Ovary (tissue), 10 donors: ENCODE data around the gene F13B. TPM values are rescaled to one million over a fixed set of nuclear protein-coding genes. Genes with fewer than 3 reads are reported as not detected.

Experiments used
- DNase-seq, 5 donors: peaks; one replicate each; pipeline ENCODE4 v3.0.0-alpha.2; 2019 to 2020
- H3K27ac ChIP-seq, 2 donors: fragments of 200-600 bp; one replicate each; pipeline versions ENCODE4 v1.5.1 to v1.8.0; 2019 to 2022
- H3K27me3 ChIP-seq: fragments of 200-600 bp; one replicate; pipeline ENCODE4 v1.8.0; 2022
- H3K36me3 ChIP-seq: fragments of 200-600 bp; sonication (generic); one replicate; pipeline ENCODE4 v1.5.1; 2019
- H3K4me1 ChIP-seq: one replicate; pipeline ENCODE4 v1.8.1; 2013; ENCODE audit warnings: mild to moderate bottlenecking, moderate library complexity; ENCODE audit not compliant: insufficient read depth
- H3K4me3 ChIP-seq: fragments of 200-600 bp; sonication (generic); one replicate; pipeline ENCODE4 v1.5.1; 2017
- H3K9me3 ChIP-seq, 2 donors: fragments of 200-600 bp in 1 of 2; sonication (generic) in 1 of 2; one replicate each; pipeline versions ENCODE4 v1.5.1 to v1.8.1; 2013 to 2019; ENCODE audit warnings: mild to moderate bottlenecking in 1 of 2, moderate library complexity in 1 of 2
- EP300 ChIP-seq: sonication (generic); formaldehyde crosslinking; IDR thresholded peaks from one replicate; pipeline ENCODE4 v1.6.1; 2017; ENCODE audit warnings: antibody characterized with exemption
- POLR2A ChIP-seq: fragments of 450-650 bp; IDR thresholded peaks from one replicate; pipeline ENCODE4 v1.6.1; 2017; ENCODE audit warnings: antibody characterized with exemption, mild to moderate bottlenecking, moderate library complexity
- WGBS, 3 donors: extraction: QIAGEN DNeasy Blood & Tissue Kit in 1 of 3; methylation state at CpG; one replicate each; pipeline versions ENCODE4 v1.1.5 to v1.1.7; 2013 to 2017; 5-methylcytosine and 5-hydroxymethylcytosine counted together
- intact Hi-C, 4 donors: fragments of 100-400 bp; cut with DNase I; formaldehyde crosslinking; loops; one replicate each; pipeline versions ENCODE4 v1.11.0 to v1.15.1; 2022 to 2023
- long read RNA-seq, 3 donors: library from polyadenylated mRNA in 2 of 3; unstranded in 2 of 3; transcript quantifications; one replicate each; pipeline ENCODE4 v2.0.0 and lab custom pipeline, GENCODE V29; 2021 to 2026
- polyA plus RNA-seq, 2 donors: library from polyadenylated mRNA; stranded (reverse); fragments of 200-250 nt in 1 of 2; fragments of 350-450 nt in 1 of 2; fragmentation: Illumina TruSeq in 1 of 2; extraction: RNeasy Lipid Tissue Mini Kit (QIAGEN cat#74804) in 1 of 2; gene quantifications; one replicate each; pipeline ENCODE4 v1.2.3, GENCODE V29; 2013 to 2014
- total RNA-seq, 7 donors: library from RNA; depleted of rRNA in 2 of 7; stranded (reverse); fragments of >200 nt in 2 of 7; fragmentation: NEBNext Ultra II Directional in 3 of 7; extraction: Animal tissue kit (Norgen Biotek cat#: 25700) in 3 of 7; gene quantifications; one replicate each; pipeline versions ENCODE4 v1.1.0 to v1.2.4, GENCODE V29; 2016 to 2023
- TF ChIP-seq, protein P1 (sequence below), 3 donors: fragments of 450-650 bp in 2 of 3; fragments of 200-600 bp in 1 of 3; IDR thresholded peaks; one replicate each; pipeline versions ENCODE4 v1.5.1 to v1.8.0; 2016 to 2022; ENCODE audit warnings: antibody characterized with exemption in 3 of 3, mild to moderate bottlenecking in 1 of 3
- donor health status: DM: no; HTN: no; CAD: no; lungs with moderate emphysema.
- donor health status: DM: no; HTN: no; CAD: no.
- donor health status: Bipolar disorder and iron deficiency.
- donor health status: DM: yes; HTN: yes; CAD: no.
- donor health status: DM: no; HTN: no; CAD: no.
- donor health status: DM: yes; HTN: yes; CAD: no.

F13B gene, protein sequence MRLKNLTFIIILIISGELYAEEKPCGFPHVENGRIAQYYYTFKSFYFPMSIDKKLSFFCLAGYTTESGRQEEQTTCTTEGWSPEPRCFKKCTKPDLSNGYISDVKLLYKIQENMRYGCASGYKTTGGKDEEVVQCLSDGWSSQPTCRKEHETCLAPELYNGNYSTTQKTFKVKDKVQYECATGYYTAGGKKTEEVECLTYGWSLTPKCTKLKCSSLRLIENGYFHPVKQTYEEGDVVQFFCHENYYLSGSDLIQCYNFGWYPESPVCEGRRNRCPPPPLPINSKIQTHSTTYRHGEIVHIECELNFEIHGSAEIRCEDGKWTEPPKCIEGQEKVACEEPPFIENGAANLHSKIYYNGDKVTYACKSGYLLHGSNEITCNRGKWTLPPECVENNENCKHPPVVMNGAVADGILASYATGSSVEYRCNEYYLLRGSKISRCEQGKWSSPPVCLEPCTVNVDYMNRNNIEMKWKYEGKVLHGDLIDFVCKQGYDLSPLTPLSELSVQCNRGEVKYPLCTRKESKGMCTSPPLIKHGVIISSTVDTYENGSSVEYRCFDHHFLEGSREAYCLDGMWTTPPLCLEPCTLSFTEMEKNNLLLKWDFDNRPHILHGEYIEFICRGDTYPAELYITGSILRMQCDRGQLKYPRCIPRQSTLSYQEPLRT
- not detected for total RNA-seq
- not detected for polyA plus RNA-seq
- long read RNA-seq, donor 1, result 0 reads
- long read RNA-seq, donor 2, result 0 reads
- long read RNA-seq, donor 3, result 0 reads

DNA sequence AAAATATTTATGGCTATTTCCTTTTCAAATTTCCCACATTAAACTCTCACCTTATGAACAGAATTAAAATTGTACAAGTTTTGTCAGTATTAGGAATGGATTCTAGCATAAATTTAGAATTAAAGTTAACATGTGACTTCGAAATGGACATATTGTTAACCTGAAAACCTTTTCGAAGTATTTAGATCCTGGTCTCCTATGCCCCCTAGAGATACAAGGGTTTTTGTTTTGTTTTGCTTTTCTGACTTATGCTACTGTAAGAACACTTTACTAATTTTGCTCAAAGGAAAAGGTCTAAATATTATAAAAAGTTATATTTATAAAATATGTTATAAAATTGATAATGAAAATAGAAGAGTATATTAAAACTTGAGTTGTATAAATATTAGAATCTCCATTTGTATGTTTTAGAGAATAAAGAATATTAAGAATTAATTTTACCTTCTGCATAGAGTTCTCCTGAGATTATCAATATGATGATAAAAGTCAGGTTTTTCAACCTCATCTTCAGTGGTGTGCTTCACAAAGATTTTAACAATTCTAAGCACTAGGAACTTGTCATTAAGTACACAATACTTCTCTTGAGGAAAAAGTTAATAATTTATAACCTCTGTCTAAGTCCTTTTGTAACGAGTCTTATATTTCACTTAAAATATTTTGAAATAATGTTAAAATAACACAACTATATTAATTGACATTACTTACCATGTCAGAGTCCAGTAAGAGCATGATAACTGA is at the start of gene F13B:
Gene F13B (minus strand): TSS at position 542 of the 738 bp plus-strand sequence. CDS start 37 bp downstream, at position 505.
- Histone ChIP-seq H3K4me3 (no peak within 1 kb of the TSS), H3K4me1 (no peaks in the 10 kb centered on the region), H3K9me3 (no peaks in the 10 kb centered on the region), H3K27ac (no peak within 1 kb of the TSS), H3K36me3 (no peaks in the 10 kb centered on the region), H3K27me3 (no peaks in the 10 kb centered on the region)
- no peak for DNase-seq
- 84 to 89% (median 88%) methylated on average over 3 of the region's 3 CpGs for WGBS, 3 donors
- TF ChIP-seq POLR2A (no peak), EP300 (no peak)
- TF ChIP-seq, protein P1, sequence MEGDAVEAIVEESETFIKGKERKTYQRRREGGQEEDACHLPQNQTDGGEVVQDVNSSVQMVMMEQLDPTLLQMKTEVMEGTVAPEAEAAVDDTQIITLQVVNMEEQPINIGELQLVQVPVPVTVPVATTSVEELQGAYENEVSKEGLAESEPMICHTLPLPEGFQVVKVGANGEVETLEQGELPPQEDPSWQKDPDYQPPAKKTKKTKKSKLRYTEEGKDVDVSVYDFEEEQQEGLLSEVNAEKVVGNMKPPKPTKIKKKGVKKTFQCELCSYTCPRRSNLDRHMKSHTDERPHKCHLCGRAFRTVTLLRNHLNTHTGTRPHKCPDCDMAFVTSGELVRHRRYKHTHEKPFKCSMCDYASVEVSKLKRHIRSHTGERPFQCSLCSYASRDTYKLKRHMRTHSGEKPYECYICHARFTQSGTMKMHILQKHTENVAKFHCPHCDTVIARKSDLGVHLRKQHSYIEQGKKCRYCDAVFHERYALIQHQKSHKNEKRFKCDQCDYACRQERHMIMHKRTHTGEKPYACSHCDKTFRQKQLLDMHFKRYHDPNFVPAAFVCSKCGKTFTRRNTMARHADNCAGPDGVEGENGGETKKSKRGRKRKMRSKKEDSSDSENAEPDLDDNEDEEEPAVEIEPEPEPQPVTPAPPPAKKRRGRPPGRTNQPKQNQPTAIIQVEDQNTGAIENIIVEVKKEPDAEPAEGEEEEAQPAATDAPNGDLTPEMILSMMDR (IDR thresholded peaks at IDR 0.05), result no peak
- intact Hi-C loops, result no loop called here

DNA sequence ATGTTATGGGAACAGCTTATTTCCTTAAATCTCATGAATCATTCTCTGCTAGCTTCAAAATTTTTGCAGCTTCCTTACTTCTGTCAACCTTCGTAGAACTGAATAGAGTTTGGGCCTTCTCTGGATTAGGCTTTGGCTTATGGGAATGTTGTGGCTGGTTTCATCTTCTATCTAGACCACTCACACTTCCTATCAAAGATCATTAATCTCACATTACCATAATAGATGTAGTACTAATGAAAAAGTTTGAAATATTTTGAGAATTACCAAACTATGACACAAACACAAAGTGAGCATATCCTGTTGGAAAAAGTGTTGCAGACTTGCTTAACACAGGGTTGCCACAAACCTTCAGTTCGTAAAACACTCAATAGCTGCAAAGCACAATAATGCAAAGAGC is 49.1 kb upstream of the F13B start:
- Histone ChIP-seq H3K36me3 (no peaks in the 10 kb centered on the region), H3K4me3 (no peak overlapping the region), H3K9me3 (no peaks in the 10 kb centered on the region), H3K4me1 (no peaks in the 10 kb centered on the region), H3K27me3 (no peaks in the 10 kb centered on the region), H3K27ac (no peak overlapping the region)
- DNase-seq, result no peak
- WGBS, 3 donors, result 94 to 98% (median 96%) methylated on average over 2 of the region's 2 CpGs
- intact Hi-C loops, result no loop called here
- no peak for TF ChIP-seq EP300
- TF ChIP-seq, protein P1 (IDR thresholded peaks at IDR 0.05), result no peak
- no peak for TF ChIP-seq POLR2A

DNA sequence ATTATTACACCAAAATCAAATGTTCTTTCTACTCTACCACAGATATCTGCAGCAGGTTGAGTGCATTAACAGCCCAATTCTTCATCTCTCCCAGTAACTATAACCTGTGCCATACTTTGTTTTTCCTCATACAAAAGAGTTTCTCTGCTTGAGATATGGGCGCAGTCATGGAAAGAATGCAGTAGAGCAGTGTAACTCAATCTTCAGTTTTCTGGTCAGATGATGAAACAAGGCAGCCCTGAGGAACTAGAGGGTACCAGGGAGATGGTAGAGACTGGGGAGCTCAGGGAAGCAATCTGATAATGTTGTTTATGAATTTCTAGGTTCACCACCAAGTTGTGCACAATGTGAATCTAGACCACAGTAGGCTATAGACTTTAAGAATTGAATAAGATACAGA is 39.8 kb upstream of the F13B start:
- no peaks in the 10 kb centered on the region for H3K27me3 ChIP-seq
- H3K4me1 ChIP-seq, result peaks cover 2% of the 10 kb centered on the region
- intact Hi-C loops, result no loop called here
- no peak overlapping the region for H3K27ac ChIP-seq
- WGBS, 3 donors, result 100% methylated on average over 1 of the region's 1 CpG
- no peaks in the 10 kb centered on the region for H3K9me3 ChIP-seq
- H3K36me3 ChIP-seq, result no peaks in the 10 kb centered on the region
- no peak for DNase-seq
- no peak overlapping the region for H3K4me3 ChIP-seq
- TF ChIP-seq POLR2A, result no peak
- TF ChIP-seq EP300, result no peak
- TF ChIP-seq, protein P1 (IDR thresholded peaks at IDR 0.05), result no peak

DNA sequence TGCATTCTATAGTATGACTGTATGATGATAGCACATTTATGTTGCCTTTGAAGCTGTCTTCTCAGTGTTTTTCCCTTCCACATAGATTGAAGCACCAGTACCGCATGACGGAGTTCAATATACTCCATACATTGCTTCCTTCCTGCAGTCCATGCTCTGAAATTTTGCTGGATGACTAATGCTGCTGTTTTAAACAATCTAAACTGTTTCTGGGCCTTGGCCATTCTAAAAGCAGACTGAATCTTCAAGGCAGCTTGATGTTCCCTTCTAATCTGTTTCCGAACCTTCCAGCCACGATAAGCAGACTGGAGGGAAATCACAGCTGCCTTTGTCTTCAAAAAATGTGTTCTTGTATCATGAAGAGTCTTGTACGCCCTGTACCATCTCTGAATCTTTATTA is 36.2 kb upstream of the F13B start:
- Histone ChIP-seq H3K27me3 (no peaks in the 10 kb centered on the region), H3K4me1 (peaks cover 5% of the 10 kb centered on the region), H3K36me3 (no peaks in the 10 kb centered on the region), H3K4me3 (no peak overlapping the region), H3K9me3 (no peaks in the 10 kb centered on the region), H3K27ac (no peak overlapping the region)
- TF ChIP-seq POLR2A (no peak), EP300 (no peak)
- TF ChIP-seq, protein P1 (IDR thresholded peaks at IDR 0.05), result no peak
- 29 to 46% (median 30%) methylated on average over 5 of the region's 5 CpGs for WGBS, 3 donors
- intact Hi-C loops, result no loop called here
- DNase-seq, result no peak
